NCI-H524 treated with DMSO at 0.1 percent for 48 hours (cell line): Measurements from ENCODE around the gene TRAF7.

Experiments used
- DNase-seq: peaks from one replicate; lab custom pipeline; 2025; lab: John Stamatoyannopoulos, UW

Gene TRAF7

GRCh38 chr16:2181952-2182351 is 26.4 kb downstream of the TRAF7 start:
- no peak for DNase-seq

- no peak for DNase-seq
These were observed 28.1 kb downstream of the TRAF7 start for GRCh38 chr16:2183671-2184070.

- DNase-seq = no peak
These were observed 28.8 kb downstream of the TRAF7 start for GRCh38 chr16:2184346-2184745.

GRCh38 chr16:2184962-2185361 is 29.4 kb downstream of the TRAF7 start:
- DNase-seq = no peak

- DNase-seq = no peak
These were observed 30.5 kb downstream of the TRAF7 start for GRCh38 chr16:2186064-2186463.

- no peak for DNase-seq
These were observed 30.9 kb downstream of the TRAF7 start for GRCh38 chr16:2186505-2186904.

GRCh38 chr16:2187212-2187611 is 31.6 kb downstream of the TRAF7 start:
- DNase-seq = no peak

GRCh38 chr16:2188395-2188794 is 32.8 kb downstream of the TRAF7 start:
- no peak for DNase-seq

- no peak for DNase-seq
These were observed 33.8 kb downstream of the TRAF7 start for GRCh38 chr16:2189252-2189893.

- no peak for DNase-seq
These were observed 34.5 kb downstream of the TRAF7 start for GRCh38 chr16:2190002-2190658.

GRCh38 chr16:2190659-2191445 is 35.3 kb downstream of the TRAF7 start:
- no peak for DNase-seq

GRCh38 chr16:2191446-2191706 is 35.8 kb downstream of the TRAF7 start:
- DNase-seq = no peak

- DNase-seq = no peak
These were observed 38.7 kb downstream of the TRAF7 start for GRCh38 chr16:2194166-2194834.

GRCh38 chr16:2194852-2195321 is 39.3 kb downstream of the TRAF7 start:
- DNase-seq = no peak

- no peak for DNase-seq
These were observed 40.0 kb downstream of the TRAF7 start for GRCh38 chr16:2195322-2196161.

- DNase-seq = no peak
These were observed 40.8 kb downstream of the TRAF7 start, which contains the start of gene CASKIN1 for GRCh38 chr16:2196162-2196980. CASKIN1 (minus strand) TSS chr16:2196605; CDS start chr16:2196432, 173 bp downstream.

- no peak for DNase-seq
These were observed 41.5 kb downstream of the TRAF7 start for GRCh38 chr16:2196981-2197511.

GRCh38 chr16:2197765-2198164 is 42.2 kb downstream of the TRAF7 start:
- no peak for DNase-seq

- DNase-seq = no peak
These were observed 42.7 kb downstream of the TRAF7 start for GRCh38 chr16:2198283-2198682.

GRCh38 chr16:2199095-2199494 is 43.5 kb downstream of the TRAF7 start:
- no peak for DNase-seq
